Measurements from ENCODE around the gene PTPN1.

Gene PTPN1

GRCh38 chr20:50514035-50514337, 3.8 kb downstream of the PTPN1 start:
- no peak for FAIRE-seq

GRCh38 chr20:50514750-50515149, 4.6 kb downstream of the PTPN1 start:
- FAIRE-seq = no peak

GRCh38 chr20:50515471-50516106, 5.4 kb downstream of the PTPN1 start:
- FAIRE-seq = no peak

GRCh38 chr20:50516180-50516934, 6.2 kb downstream of the PTPN1 start:
- no peak for FAIRE-seq

GRCh38 chr20:50516935-50517816, 7.0 kb downstream of the PTPN1 start:
- no peak for FAIRE-seq

- no peak for FAIRE-seq
Observed at GRCh38 chr20:50517817-50518154, 7.6 kb downstream of the PTPN1 start.

GRCh38 chr20:50518270-50518721, 8.1 kb downstream of the PTPN1 start:
- FAIRE-seq = no peak

- FAIRE-seq = no peak
Observed at GRCh38 chr20:50519036-50519762, 9.0 kb downstream of the PTPN1 start.

- FAIRE-seq = no peak
Observed at GRCh38 chr20:50520222-50520880, 10.2 kb downstream of the PTPN1 start.

GRCh38 chr20:50521221-50522052, 11.3 kb downstream of the PTPN1 start:
- FAIRE-seq = no peak

- FAIRE-seq = no peak
Observed at GRCh38 chr20:50522053-50522674, 12.0 kb downstream of the PTPN1 start.

- FAIRE-seq = no peak
Observed at GRCh38 chr20:50523552-50524167, 13.5 kb downstream of the PTPN1 start.

GRCh38 chr20:50525681-50526080, 15.5 kb downstream of the PTPN1 start:
- FAIRE-seq = no peak

- no peak for FAIRE-seq
Observed at GRCh38 chr20:50526403-50526989, 16.3 kb downstream of the PTPN1 start.

- FAIRE-seq = no peak
Observed at GRCh38 chr20:50527068-50527605, 17.0 kb downstream of the PTPN1 start.

- no peak for FAIRE-seq
Observed at GRCh38 chr20:50528129-50528528, 17.9 kb downstream of the PTPN1 start.

GRCh38 chr20:50528804-50529351, 18.7 kb downstream of the PTPN1 start:
- FAIRE-seq = no peak

- FAIRE-seq = no peak
Observed at GRCh38 chr20:50532221-50532620, 22.0 kb downstream of the PTPN1 start.

- no peak for FAIRE-seq
Observed at GRCh38 chr20:50533061-50533460, 22.9 kb downstream of the PTPN1 start.

GRCh38 chr20:50533464-50533863, 23.3 kb downstream of the PTPN1 start:
- FAIRE-seq = no peak

All from endometrium (tissue), 2 donors.